ENCODE measurements around the gene DHFR. TPM values are rescaled to one million over a fixed set of nuclear protein-coding genes. Genes with fewer than 3 reads are reported as not detected.

Gene DHFR
- total RNA-seq = 15.5 and 29.8 TPM in 2 replicates

- peak within 1 kb of the TSS; percentile 84 for H3K4me3 ChIP-seq (ENCODE audit: low read depth, low read length)
- peak; percentile 86 for DNase-seq (ENCODE audit: low read depth)
- TF ChIP-seq, protein P1, sequence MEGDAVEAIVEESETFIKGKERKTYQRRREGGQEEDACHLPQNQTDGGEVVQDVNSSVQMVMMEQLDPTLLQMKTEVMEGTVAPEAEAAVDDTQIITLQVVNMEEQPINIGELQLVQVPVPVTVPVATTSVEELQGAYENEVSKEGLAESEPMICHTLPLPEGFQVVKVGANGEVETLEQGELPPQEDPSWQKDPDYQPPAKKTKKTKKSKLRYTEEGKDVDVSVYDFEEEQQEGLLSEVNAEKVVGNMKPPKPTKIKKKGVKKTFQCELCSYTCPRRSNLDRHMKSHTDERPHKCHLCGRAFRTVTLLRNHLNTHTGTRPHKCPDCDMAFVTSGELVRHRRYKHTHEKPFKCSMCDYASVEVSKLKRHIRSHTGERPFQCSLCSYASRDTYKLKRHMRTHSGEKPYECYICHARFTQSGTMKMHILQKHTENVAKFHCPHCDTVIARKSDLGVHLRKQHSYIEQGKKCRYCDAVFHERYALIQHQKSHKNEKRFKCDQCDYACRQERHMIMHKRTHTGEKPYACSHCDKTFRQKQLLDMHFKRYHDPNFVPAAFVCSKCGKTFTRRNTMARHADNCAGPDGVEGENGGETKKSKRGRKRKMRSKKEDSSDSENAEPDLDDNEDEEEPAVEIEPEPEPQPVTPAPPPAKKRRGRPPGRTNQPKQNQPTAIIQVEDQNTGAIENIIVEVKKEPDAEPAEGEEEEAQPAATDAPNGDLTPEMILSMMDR (IDR thresholded peaks at IDR 0.05; ENCODE audit: insufficient read depth, low read depth, low read length) = no peak
Observed at GRCh38 chr5:80654391-80655230, at the start of gene DHFR, which contains the start of gene MSH3. Gene DHFR (minus strand): TSS chr5:80654983. CDS start chr5:80654489, 494 bp downstream. Gene MSH3 (plus strand): TSS chr5:80654652. CDS start chr5:80654728, 76 bp downstream.

DNA sequence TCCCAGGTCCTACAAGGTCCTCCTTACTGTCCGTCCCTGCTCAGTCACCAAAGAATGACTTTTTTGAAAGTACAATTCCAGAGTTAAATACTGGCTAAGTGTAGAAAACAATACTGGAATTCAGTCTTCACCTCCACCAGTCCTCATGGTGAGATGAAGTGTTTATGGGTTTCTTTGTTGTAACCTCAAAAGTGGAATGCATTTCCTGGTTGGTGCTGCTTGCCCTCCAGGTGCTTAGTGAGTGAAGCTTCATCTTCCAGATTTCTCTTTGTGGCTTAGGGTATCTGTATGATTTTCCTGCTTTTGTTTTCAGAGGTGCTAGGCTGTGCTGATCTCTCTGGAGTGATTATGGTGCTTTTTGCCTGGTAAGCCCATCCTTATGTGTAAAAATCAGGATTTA, 49.4 kb upstream of the DHFR start:
- TF ChIP-seq, protein P1 (IDR thresholded peaks at IDR 0.05; ENCODE audit: insufficient read depth, low read depth, low read length) = no peak
- no peak for DNase-seq (ENCODE audit: low read depth)
- H3K4me3 ChIP-seq (ENCODE audit: low read depth, low read length) = no peak overlapping the region

DNA sequence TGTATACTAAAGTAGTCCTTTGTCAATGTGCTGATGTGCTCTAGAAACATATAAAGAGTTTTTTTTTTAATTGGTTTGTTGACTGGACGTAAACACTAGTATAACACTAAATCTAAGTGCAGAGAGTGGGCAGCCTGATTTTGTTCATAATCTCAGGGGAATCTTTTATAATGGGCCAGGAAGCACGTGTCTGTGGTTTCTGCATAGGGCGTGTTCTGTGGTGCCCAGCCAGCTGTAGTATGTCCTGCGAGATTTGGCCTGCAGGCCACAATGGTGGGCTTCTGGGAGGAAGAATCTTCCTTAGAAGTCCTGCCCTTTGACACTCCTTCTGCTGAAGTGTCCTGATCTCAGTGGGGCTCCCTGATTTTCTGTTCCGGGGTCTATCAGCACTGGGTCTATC, 49.0 kb upstream of the DHFR start:
- TF ChIP-seq, protein P1 (IDR thresholded peaks at IDR 0.05; ENCODE audit: insufficient read depth, low read depth, low read length) = no peak
- peak; percentile 26 for DNase-seq (ENCODE audit: low read depth)
- no peak overlapping the region for H3K4me3 ChIP-seq (ENCODE audit: low read depth, low read length)

DNA sequence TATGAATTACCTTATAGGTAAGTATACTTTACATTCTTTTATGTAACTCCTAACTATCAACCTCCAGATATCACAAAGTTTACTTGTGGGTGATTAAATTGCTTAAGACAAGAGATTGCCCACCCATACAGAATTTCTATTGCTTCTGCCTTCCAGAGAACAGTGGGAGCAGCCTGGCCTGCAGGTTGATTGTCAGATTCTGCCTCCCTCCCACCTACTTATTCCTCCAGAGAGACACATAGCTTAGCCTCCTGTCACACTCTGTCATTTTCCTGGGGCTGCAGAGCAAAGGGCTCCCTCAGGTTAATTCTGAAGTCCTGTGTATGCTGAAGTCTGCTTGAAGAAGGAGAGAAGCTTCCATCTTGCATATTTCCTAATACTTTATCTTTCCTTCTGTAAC, 48.5 kb upstream of the DHFR start:
- H3K4me3 ChIP-seq (ENCODE audit: low read depth, low read length) = no peak overlapping the region
- TF ChIP-seq, protein P1 (IDR thresholded peaks at IDR 0.05; ENCODE audit: insufficient read depth, low read depth, low read length) = no peak
- no peak for DNase-seq (ENCODE audit: low read depth)

DNA sequence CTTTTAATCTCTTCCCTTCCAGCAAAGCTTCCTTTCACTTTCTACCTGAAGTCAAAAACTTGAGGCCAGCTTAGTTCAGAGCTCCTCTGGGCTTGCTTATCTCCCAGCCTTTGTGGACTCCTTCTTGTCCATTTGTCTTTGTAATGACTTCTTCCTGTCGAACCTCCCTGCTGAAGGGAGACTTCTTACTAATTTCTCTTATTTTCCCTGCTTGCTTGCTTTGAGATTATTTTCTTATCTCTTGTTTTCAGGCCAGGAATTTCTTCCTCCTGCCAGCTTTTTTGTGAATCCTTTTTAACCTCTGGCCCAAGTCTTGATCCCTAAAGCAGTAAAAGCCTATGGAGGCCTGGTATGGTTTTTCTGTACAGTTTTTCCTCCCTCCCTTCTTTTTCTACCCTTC, 46.8 kb upstream of the DHFR start:
- peak; percentile 17 for DNase-seq (ENCODE audit: low read depth)
- H3K4me3 ChIP-seq (ENCODE audit: low read depth, low read length) = no peak overlapping the region
- TF ChIP-seq, protein P1 (IDR thresholded peaks at IDR 0.05; ENCODE audit: insufficient read depth, low read depth, low read length) = no peak

DNA sequence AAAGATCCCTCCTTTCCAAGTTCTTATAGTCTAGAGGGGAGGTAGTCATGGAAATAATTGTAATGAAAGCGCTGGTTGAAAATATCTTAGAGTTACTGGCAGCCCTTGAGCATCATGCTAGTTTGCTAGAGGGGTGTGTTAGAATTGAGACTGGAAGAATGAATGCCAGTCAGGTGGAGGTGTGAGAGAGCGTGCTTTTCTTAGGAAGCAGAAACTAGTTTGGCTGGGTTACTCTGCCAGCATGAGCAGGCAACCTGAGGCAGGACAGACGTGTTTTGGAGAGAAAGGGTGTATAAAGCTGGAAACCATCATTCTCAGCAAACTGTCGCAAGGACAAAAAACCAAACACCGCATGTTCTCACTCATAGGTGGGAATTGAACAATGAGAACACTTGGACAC, 43.6 kb upstream of the DHFR start:
- TF ChIP-seq, protein P1 (IDR thresholded peaks at IDR 0.05; ENCODE audit: insufficient read depth, low read depth, low read length) = no peak
- no peak for DNase-seq (ENCODE audit: low read depth)

More for the DNA sequence above, 43.6 kb upstream of the DHFR start:
- H3K4me3 ChIP-seq (ENCODE audit: low read depth, low read length) = no peak overlapping the region
